ENCODE results near the gene KRT73.
"Not testable (repeated sequence)": the region's sequence is repeated elsewhere in the genome, so short reads cannot be mapped to it uniquely, and the experiment has no call there.

Gene KRT73

DNA sequence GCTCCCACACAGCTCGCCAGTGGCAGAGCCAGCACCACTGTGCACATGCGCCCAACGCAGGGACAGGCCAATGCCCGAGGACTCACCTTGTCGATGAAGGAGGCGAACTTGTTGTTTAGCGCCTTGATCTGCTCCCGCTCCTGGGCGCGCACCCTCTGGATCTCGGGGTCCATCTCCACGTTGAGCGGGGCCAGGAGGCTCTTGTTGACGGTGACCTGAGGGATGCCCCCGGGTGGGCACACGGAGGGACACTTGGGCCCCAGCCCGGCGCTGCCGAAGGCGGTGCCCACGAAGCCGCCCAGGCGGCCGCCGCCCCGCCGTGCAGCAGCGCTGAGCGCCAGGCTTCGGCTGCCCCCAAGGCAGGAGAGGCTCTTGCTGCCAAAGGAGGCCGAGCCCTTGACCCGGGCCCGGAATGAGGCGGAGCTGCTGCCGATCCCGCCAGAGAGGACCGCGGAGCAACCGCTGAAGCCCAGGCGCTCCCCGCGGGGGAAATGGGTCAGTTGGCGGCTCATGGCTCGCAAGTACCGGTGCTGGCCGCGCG is 17.3 kb downstream of the KRT73 start, which contains the start of gene KRT72:
KRT72 (minus strand) TSS at position 523 of the 541 bp plus-strand sequence; CDS start at position 512, 11 bp downstream.
- no peak for DNase-seq (ENCODE audit: low read depth in 2 of 2)

GRCh38 chr12:52600475-52600874 is 17.9 kb downstream of the KRT73 start:
- DNase-seq (ENCODE audit: low read depth in 2 of 2): no peak

- no peak for DNase-seq (ENCODE audit: low read depth in 2 of 2)
These were observed 18.3 kb downstream of the KRT73 start for GRCh38 chr12:52600071-52600470.

DNA sequence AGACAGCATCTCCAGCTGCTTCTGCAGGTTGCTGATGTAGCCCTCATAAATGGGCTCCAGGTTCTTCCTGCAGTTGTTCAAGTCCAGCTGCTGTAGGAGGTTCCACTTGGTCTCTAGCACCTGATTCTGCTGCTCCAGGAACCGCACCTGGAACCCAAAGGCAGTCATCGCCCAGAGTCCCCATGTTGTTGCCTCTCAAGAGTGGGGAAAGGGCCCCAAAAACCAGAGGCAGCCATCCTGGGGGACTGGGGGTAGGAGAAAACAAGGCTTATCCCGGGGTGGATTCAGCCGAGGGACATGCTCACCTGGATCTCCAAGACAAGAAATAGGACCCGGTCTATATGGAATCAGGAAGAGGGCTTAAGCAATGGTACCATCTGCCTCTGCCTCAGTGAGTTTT is 19.4 kb downstream of the KRT73 start:
- no peak for DNase-seq (ENCODE audit: low read depth in 2 of 2)

GRCh38 chr12:52594237-52594636 is 24.1 kb downstream of the KRT73 start:
- DNase-seq (ENCODE audit: low read depth in 2 of 2): not testable (repeated sequence)

GRCh38 chr12:52591521-52591920 is 26.8 kb downstream of the KRT73 start:
- no peak for DNase-seq (ENCODE audit: low read depth in 2 of 2)

DNA sequence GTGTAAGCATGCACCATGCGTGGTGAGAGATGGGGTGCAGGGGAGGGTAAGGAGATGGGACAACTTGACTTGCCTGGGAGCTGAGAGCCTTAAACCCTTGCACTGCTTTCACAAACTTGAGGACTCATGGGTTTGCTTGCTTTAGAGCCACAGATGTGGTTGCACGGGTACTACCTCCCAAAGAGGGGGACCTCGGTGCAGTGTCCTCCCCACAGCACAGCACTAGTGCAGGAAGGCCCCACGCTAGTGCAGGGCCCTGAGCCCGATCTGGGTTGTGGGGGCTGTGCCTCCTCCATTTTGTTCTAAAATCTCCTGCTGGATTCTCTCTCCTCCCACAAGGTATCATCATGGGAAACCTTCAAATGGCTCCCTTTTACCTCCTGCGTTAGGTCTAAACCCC is 28.3 kb downstream of the KRT73 start:
- DNase-seq (ENCODE audit: low read depth in 2 of 2): no peak

- DNase-seq (ENCODE audit: low read depth in 2 of 2): no peak
These were observed 30.8 kb downstream of the KRT73 start for GRCh38 chr12:52587563-52587962.

DNA sequence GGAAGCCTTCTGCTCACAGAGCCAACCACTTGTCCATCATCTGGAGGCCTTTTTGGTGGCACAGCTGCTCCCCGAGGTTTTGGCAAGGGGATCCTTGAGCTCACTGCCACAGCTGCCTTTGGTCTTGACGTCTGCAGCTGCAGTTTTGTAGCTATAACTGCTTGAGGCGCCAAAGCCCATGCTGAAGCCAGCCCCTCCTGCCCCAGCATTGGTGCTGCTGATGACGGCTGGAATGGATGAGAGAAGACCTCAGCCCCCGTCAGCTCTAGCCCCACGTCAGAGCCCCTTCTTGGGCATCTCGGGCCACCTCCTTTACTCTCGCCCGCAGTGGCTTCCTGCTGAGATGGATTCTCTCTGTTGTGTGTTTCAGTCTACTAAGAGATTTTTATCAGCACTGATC is 32.4 kb downstream of the KRT73 start:
- peak; percentile 29 to 35 for DNase-seq (ENCODE audit: low read depth in 2 of 2)

DNA sequence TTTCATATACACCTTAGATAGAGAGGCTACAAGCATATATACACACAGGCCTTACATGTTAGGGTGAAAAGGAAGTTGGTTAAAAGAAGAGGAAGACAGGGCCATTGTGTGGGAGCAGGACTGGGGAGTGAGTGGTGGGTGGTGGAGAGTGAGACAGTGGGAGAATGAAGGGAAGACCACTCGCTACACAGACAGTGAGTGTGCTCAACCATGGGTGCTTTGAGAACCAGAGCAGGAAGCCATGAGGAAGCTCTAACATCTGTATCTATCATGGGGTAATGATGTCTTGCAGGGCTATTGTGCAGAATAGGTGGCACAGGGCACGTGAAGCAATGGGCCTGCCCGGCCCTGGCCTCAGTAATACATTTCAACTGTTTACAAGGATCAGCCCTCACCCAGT is 33.3 kb downstream of the KRT73 start:
- DNase-seq (ENCODE audit: low read depth in 2 of 2): no peak

GRCh38 chr12:52584156-52584682 is 34.1 kb downstream of the KRT73 start:
- DNase-seq (ENCODE audit: low read depth in 2 of 2): no peak

GRCh38 chr12:52582971-52583456 is 35.3 kb downstream of the KRT73 start:
- peak; percentile 33 to 48 for DNase-seq (ENCODE audit: low read depth in 2 of 2)

- no peak for DNase-seq (ENCODE audit: low read depth in 2 of 2)
These were observed 35.9 kb downstream of the KRT73 start for GRCh38 chr12:52582486-52582885.

- no peak for DNase-seq (ENCODE audit: low read depth in 2 of 2)
These were observed 36.9 kb downstream of the KRT73 start for GRCh38 chr12:52581481-52581880.

- DNase-seq (ENCODE audit: low read depth in 2 of 2): no peak
These were observed 37.3 kb downstream of the KRT73 start for GRCh38 chr12:52581066-52581465.

DNA sequence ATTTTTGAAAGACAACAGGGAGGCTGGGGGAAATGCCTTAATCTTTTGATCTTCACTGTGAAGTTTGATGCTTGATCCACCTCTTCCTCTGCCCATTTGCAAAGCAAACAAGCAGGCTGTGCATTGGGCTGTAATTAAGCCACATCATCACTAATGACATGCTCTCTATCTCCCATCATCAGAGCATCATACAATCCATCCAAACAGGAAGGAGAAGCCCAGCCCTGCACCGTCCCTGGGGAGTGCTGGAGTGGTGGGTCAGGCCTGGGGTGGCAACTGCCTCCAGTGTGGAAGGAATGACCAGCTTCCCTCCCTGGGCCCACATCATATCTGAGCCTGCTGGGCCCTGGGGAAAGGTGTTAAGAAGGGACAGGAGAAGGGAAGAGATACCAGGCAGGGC is 37.9 kb downstream of the KRT73 start:
- DNase-seq (ENCODE audit: low read depth in 2 of 2): no peak

DNA sequence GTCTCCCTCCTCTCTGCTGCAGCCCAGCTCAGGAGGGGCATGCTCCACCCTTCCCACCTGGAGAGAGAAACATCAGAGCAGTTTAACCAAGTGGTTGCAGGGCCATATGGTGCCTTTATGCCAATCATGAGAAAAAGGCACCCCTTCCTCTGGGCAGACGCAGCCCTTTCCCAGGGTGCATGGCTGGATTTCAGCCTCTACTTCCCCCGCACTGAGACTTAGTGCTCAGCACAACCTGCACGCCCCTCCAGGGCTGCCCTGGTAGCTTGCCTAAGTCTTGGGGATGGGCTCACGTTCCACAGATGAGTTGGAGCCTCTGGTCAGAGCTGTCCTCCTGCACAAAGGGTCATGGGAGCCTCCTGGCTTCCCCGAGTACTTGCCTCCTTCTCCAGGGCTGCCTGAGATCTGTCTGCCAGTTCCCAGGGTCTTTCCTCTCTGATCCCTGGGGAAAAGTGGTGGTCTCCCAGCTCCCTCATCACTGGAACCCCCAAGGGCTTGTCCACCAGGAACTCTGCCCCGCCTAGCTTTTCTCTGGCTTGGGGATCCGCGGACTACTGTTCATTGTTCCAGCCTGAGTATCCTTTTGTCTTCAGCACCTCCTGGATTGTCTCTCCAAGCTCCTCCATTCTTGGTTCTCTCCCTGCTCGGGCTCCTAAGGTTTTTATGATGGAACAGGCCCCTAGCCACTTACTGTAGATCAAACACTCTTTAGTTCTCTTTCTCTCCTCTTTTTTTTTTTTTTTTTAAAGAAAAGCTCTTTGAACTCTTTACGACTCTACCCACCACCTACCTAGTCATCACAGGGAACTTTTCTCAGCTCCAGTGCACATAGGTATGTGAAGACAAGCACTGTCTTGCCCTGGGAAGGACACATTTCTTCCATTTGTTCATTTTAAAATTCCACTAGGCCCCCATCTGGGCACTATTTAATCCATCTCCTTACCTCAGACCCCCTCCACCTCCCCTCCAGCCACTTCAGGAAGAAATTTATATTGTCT is 38.6 kb downstream of the KRT73 start:
- DNase-seq (ENCODE audit: low read depth in 2 of 2): no peak

GRCh38 chr12:52578469-52578868 is 39.9 kb downstream of the KRT73 start:
- no peak for DNase-seq (ENCODE audit: low read depth in 2 of 2)

DNA sequence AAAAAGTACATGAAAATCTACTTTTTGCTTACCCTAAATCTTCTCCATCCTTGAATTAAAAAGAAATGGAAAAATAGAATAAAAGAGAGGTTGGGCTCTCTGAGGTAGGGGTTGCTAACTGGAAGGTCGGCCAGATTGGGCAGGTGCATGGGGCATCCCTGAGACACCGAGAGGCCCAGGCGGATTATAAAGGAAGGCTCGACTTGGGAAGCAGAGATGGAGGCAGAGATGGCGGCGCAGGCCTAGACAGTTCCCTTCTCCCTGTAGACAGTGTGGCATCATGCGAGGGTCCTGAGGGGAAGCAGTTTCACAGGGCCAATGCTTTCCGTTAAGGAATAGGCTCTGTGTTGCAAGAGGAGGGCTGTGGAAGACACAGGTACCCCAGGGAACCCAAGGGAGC is 41.0 kb downstream of the KRT73 start:
- no peak for DNase-seq (ENCODE audit: low read depth in 2 of 2)

GRCh38 chr12:52575948-52576347 is 42.4 kb downstream of the KRT73 start:
- DNase-seq (ENCODE audit: low read depth in 2 of 2): no peak

- DNase-seq (ENCODE audit: low read depth in 2 of 2): no peak
These were observed 43.1 kb downstream of the KRT73 start for GRCh38 chr12:52575256-52575655.

DNA sequence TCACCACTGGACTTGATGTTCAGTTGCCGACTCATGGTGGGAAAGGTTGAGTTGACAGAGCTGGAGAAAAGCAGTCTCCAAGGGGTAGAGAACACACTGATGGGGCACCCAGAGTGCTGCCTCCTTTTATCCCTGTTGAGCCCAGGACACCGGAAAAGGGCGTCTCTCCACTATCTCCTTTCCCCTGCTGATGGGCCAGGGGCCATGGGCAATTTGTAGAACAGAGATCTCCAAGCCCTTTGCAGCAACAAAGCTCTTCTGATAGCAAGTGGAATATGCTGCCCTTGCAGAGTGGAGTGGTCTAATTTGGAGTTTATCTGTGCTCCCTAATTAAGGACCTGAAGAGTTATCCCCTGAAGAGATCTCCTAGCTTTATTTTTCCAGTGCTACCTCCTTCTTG is 44.6 kb downstream of the KRT73 start, which contains the start of gene KRT74:
KRT74 (minus strand) TSS at position 101 of the 400 bp plus-strand sequence; CDS start at position 35, 66 bp downstream.
- DNase-seq (ENCODE audit: low read depth in 2 of 2): no peak

DNA sequence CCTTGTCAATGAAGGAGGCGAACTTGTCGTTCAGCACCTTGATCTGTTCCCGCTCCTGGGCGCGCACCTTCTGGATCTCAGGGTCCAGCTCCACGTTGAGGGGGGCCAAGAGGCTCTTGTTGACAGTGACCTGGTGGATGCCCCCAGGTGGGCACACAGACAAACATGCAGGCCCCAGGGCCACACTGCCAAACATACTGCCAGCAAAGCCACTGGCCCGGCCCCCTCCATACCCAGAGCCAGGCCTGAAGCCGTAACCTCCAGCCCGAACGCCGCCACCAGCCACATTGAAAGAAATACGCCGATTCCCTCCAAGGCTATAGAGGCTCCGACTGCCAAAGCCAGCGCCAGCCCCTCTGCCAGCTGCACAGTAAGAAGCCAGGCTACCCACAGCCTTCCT is 45.1 kb downstream of the KRT73 start:
- no peak for DNase-seq (ENCODE audit: low read depth in 2 of 2)

Data from stimulated activated CD8-positive, alpha-beta memory T cell treated with anti-CD3 and anti-CD28 coated beads, Interleukin-7, amount 100 ng/mL, for 4 hours (primary cell).